HEK293 (cell line): ENCODE data around the gene TUBGCP6.

Experiments used
- BCL11B ChIP-seq: fragments of 450-650 bp; formaldehyde crosslinking; IDR thresholded peaks from 2 replicates; pipeline ENCODE4 v1.5.1; 2016; ENCODE audit warnings: low read depth, missing biosample characterization, missing genetic modification characterization
- GFI1B ChIP-seq: fragments of 450-650 bp; formaldehyde crosslinking; IDR thresholded peaks from 2 replicates; pipeline ENCODE4 v1.5.1; 2016; ENCODE audit warnings: missing biosample characterization, missing genetic modification characterization
- GLIS1 ChIP-seq: fragments of 450-650 bp; formaldehyde crosslinking; IDR thresholded peaks from 2 replicates; pipeline ENCODE4 v1.5.1; 2016; ENCODE audit warnings: missing biosample characterization, missing genetic modification characterization
- GLIS2 ChIP-seq: fragments of 450-650 bp; formaldehyde crosslinking; IDR thresholded peaks from 2 replicates; pipeline ENCODE4 v1.5.1; 2016; ENCODE audit warnings: missing biosample characterization, missing genetic modification characterization
- KLF1 ChIP-seq: fragments of 450-650 bp; formaldehyde crosslinking; IDR thresholded peaks from 2 replicates; pipeline ENCODE4 v1.5.1; 2016; ENCODE audit warnings: missing biosample characterization, missing genetic modification characterization
- KLF16 ChIP-seq: fragments of 450-650 bp; formaldehyde crosslinking; IDR thresholded peaks from 2 replicates; pipeline ENCODE4 v1.5.1; 2017; ENCODE audit warnings: missing biosample characterization, missing genetic modification characterization
- KLF17 ChIP-seq: fragments of 450-650 bp; formaldehyde crosslinking; IDR thresholded peaks from 2 replicates; pipeline ENCODE4 v1.5.1; 2016; ENCODE audit warnings: missing biosample characterization, missing genetic modification characterization
- KLF9 ChIP-seq: fragments of 450-650 bp; formaldehyde crosslinking; IDR thresholded peaks from 2 replicates; pipeline ENCODE4 v1.5.1; 2016; ENCODE audit warnings: missing biosample characterization, missing genetic modification characterization, low read depth
- PRDM4 ChIP-seq: fragments of 450-650 bp; formaldehyde crosslinking; IDR thresholded peaks from 2 replicates; pipeline ENCODE4 v1.5.1; 2017; ENCODE audit warnings: missing biosample characterization, missing genetic modification characterization
- SP2 ChIP-seq: fragments of 450-650 bp; formaldehyde crosslinking; IDR thresholded peaks from 2 replicates; pipeline ENCODE4 v1.5.1; 2016; ENCODE audit warnings: missing biosample characterization, missing genetic modification characterization
- ZBTB1 ChIP-seq: fragments of 450-650 bp; formaldehyde crosslinking; IDR thresholded peaks from 2 replicates; pipeline ENCODE4 v1.5.1; 2016; ENCODE audit warnings: missing biosample characterization, missing genetic modification characterization
- ZBTB10 ChIP-seq: fragments of 450-650 bp; formaldehyde crosslinking; IDR thresholded peaks from 2 replicates; pipeline ENCODE4 v1.5.1; 2016; ENCODE audit warnings: missing biosample characterization, missing genetic modification characterization
- ZBTB48 ChIP-seq: fragments of 450-650 bp; formaldehyde crosslinking; IDR thresholded peaks from 2 replicates; pipeline ENCODE4 v1.5.1; 2016; ENCODE audit warnings: missing biosample characterization, missing genetic modification characterization
- ZBTB7A ChIP-seq: fragments of 450-650 bp; formaldehyde crosslinking; IDR thresholded peaks from 2 replicates; pipeline ENCODE4 v1.5.1; 2016; ENCODE audit warnings: low read depth, missing biosample characterization, missing genetic modification characterization
- ZFP3 ChIP-seq: fragments of 450-650 bp; formaldehyde crosslinking; IDR thresholded peaks from 2 replicates; pipeline ENCODE4 v1.5.1; 2016; ENCODE audit warnings: low read depth, missing biosample characterization, missing genetic modification characterization
- ZIC2 ChIP-seq: fragments of 450-650 bp; formaldehyde crosslinking; IDR thresholded peaks from 2 replicates; pipeline ENCODE4 v1.5.1; 2016; ENCODE audit warnings: missing biosample characterization, missing genetic modification characterization
- ZNF10 ChIP-seq: fragments of 450-650 bp; formaldehyde crosslinking; IDR thresholded peaks from 2 replicates; pipeline ENCODE4 v1.5.1; 2017; ENCODE audit warnings: missing biosample characterization, missing genetic modification characterization
- ZNF2 ChIP-seq: fragments of 450-650 bp; formaldehyde crosslinking; IDR thresholded peaks from 2 replicates; pipeline ENCODE4 v1.5.1; 2016; ENCODE audit warnings: missing biosample characterization, missing genetic modification characterization
- ZNF302 ChIP-seq: fragments of 450-650 bp; formaldehyde crosslinking; IDR thresholded peaks from 2 replicates; pipeline ENCODE4 v1.5.1; 2016; ENCODE audit warnings: missing biosample characterization, missing genetic modification characterization, low read depth
- ZNF366 ChIP-seq: fragments of 450-650 bp; formaldehyde crosslinking; conservative IDR thresholded peaks from 2 replicates; pipeline ENCODE4 v1.5.1; 2016; ENCODE audit warnings: missing biosample characterization, missing genetic modification characterization
- ZNF423 ChIP-seq: fragments of 450-650 bp; formaldehyde crosslinking; IDR thresholded peaks from 2 replicates; pipeline ENCODE4 v1.5.1; 2016; ENCODE audit warnings: missing biosample characterization, missing genetic modification characterization
- ZNF473 ChIP-seq: fragments of 450-650 bp; formaldehyde crosslinking; IDR thresholded peaks from 2 replicates; pipeline ENCODE4 v1.5.1; 2017; ENCODE audit warnings: missing biosample characterization, missing genetic modification characterization
- ZNF596 ChIP-seq: fragments of 450-650 bp; IDR thresholded peaks from 2 replicates; pipeline ENCODE4 v1.5.0; 2018; ENCODE audit warnings: missing biosample characterization, mild to moderate bottlenecking, missing genetic modification characterization, moderate library complexity
- ZNF600 ChIP-seq: fragments of 450-650 bp; formaldehyde crosslinking; IDR thresholded peaks from 2 replicates; pipeline ENCODE4 v1.5.1; 2016; ENCODE audit warnings: missing biosample characterization, missing genetic modification characterization
- ZNF621 ChIP-seq: fragments of 450-650 bp; formaldehyde crosslinking; IDR thresholded peaks from 2 replicates; pipeline ENCODE4 v1.5.1; 2017; ENCODE audit warnings: missing biosample characterization, missing genetic modification characterization
- ZNF701 ChIP-seq: fragments of 450-650 bp; formaldehyde crosslinking; IDR thresholded peaks from 2 replicates; pipeline ENCODE4 v1.5.1; 2016; ENCODE audit warnings: missing biosample characterization, missing genetic modification characterization
- ZNF776 ChIP-seq: fragments of 450-650 bp; formaldehyde crosslinking; IDR thresholded peaks from 2 replicates; pipeline ENCODE4 v1.5.0; 2017; ENCODE audit warnings: missing biosample characterization, missing genetic modification characterization, borderline replicate concordance
- TF ChIP-seq, protein P1 (sequence below): fragments of 450-650 bp; formaldehyde crosslinking; IDR thresholded peaks from 2 replicates; pipeline ENCODE4 v1.5.1; 2016; ENCODE audit warnings: missing biosample characterization, missing genetic modification characterization

TUBGCP6 gene

DNA sequence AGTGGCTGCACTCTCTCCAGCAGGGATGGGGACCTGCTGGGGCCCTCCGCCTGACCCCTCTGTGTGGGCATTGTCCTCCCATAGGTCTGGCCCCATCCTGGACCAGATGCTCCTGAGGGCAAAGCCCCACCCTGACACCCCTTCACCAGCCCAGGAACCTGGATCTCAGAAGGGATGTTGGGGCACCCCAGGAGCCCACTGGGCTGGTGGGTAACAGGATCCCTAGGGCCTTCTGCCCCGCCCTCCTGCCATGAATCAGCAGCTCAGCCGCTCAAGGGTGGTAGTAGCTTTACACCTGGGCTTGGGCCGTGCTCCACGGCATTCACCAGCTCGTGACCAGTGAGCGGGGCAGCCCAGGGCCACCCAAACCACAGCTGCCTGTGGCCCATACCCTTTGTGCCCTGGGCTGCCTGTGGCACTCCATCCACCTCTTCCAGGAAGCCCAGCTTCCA, 17.7 kb upstream of the TUBGCP6 start (continued):
- TF ChIP-seq ZNF473 (tag by site-specific recombination) (no peak), ZNF776 (tag by site-specific recombination) (no peak), ZNF302 (tag by site-specific recombination) (no peak), ZNF701 (tag by site-specific recombination) (no peak), SP2 (tag by site-specific recombination) (peak; percentile 12; the same call in 1 of the 2 replicates), GLIS2 (tag by site-specific recombination) (peak; percentile 86), ZBTB10 (tag by site-specific recombination) (peak; percentile 52; the same call in 1 of the 2 replicates), KLF16 (tag by site-specific recombination) (no peak), PRDM4 (tag by site-specific recombination) (no peak), ZBTB48 (peak; percentile 78), KLF9 (tag by site-specific recombination) (peak; percentile 55; the same call in 1 of the 2 replicates), ZNF621 (tag by site-specific recombination) (no peak), ZFP3 (tag by site-specific recombination) (no peak), ZNF600 (tag by site-specific recombination) (0 out of 2 replicates have a peak, but pooled peaks have one; percentile 30), ZBTB1 (tag by site-specific recombination) (no peak), ZNF2 (no peak), GLIS1 (peak; percentile 50; the same call in 1 of the 2 replicates), BCL11B (tag by site-specific recombination) (no peak), ZNF10 (tag by site-specific recombination) (no peak), KLF17 (peak; percentile 39; the same call in 1 of the 2 replicates), KLF1 (peak; percentile 87), ZNF596 (no peak), ZNF423 (tag by site-specific recombination) (no peak), ZNF366 (0 out of 2 replicates have a peak, but pooled peaks have one; percentile 9), ZBTB7A (tag by site-specific recombination) (no peak), ZIC2 (tag by site-specific recombination) (peak; percentile 73), GFI1B (tag by site-specific recombination) (no peak)
- TF ChIP-seq, protein P1, sequence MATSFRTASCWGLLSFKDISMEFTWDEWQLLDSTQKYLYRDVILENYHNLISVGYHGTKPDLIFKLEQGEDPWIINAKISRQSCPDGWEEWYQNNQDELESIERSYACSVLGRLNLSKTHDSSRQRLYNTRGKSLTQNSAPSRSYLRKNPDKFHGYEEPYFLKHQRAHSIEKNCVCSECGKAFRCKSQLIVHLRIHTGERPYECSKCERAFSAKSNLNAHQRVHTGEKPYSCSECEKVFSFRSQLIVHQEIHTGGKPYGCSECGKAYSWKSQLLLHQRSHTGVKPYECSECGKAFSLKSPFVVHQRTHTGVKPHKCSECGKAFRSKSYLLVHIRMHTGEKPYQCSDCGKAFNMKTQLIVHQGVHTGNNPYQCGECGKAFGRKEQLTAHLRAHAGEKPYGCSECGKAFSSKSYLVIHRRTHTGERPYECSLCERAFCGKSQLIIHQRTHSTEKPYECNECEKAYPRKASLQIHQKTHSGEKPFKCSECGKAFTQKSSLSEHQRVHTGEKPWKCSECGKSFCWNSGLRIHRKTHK (tag by site-specific recombination) = no peak
